Measurements from ENCODE around the gene SPATA24. TPM values are rescaled to one million over a fixed set of nuclear protein-coding genes. Genes with fewer than 3 reads are reported as not detected.

Gene SPATA24
- total and polyA plus RNA-seq, 2 experiments from 2014 or later = 16.0 to 20.6 TPM

- TF ChIP-seq EZH2phosphoT487 (IDR thresholded peaks at IDR 0.05; ENCODE audit: unreplicated experiment) = no peak
- TF ChIP-seq POLR2AphosphoS5 (IDR thresholded peaks at IDR 0.05; ENCODE audit: low read depth) = no peak
These were observed 4.3 kb upstream of the SPATA24 start (continued) for GRCh38 chr5:139408191-139408590.

- Mint-ChIP-seq H3K27ac (no peak overlapping the region), H3K9me3 (no peaks in the 10 kb centered on the region), H3K27me3 (ENCODE audit: insufficient read depth, low read depth, poor library complexity) (peaks cover 13% of the 10 kb centered on the region), H3K4me1 (peaks cover 15% of the 10 kb centered on the region), H3K36me3 (ENCODE audit: low read depth) (no peaks in the 10 kb centered on the region), H3K4me3 (no peak overlapping the region)
- ATAC-seq (no peak), DNase-seq (ENCODE audit: low spot score) (no peak)
- TF ChIP-seq ZNF114 (CRISPR knock-in tag; IDR thresholded peaks at IDR 0.05) (no peak), EZH2 (IDR thresholded peaks at IDR 0.05; ENCODE audit: low read depth, unreplicated experiment) (no peak), POLR2AphosphoS5 (IDR thresholded peaks at IDR 0.05; ENCODE audit: low read depth) (no peak), REST (IDR thresholded peaks at IDR 0.05; ENCODE audit: unreplicated experiment) (no peak), ZNF331 (CRISPR knock-in tag; IDR thresholded peaks at IDR 0.05; ENCODE audit: low read depth) (no peak), ZNF462 (CRISPR knock-in tag; IDR thresholded peaks at IDR 0.05) (no peak), CREB1 (CRISPR knock-in tag; IDR thresholded peaks at IDR 0.05; ENCODE audit: low read depth) (no peak), STAT1 (IDR thresholded peaks at IDR 0.05; ENCODE audit: unreplicated experiment) (no peak), ETS1 (IDR thresholded peaks at IDR 0.05) (no peak), JUNB (IDR thresholded peaks at IDR 0.05; ENCODE audit: unreplicated experiment) (no peak), EZH2phosphoT487 (IDR thresholded peaks at IDR 0.05; ENCODE audit: unreplicated experiment) (no peak), NANOG (IDR thresholded peaks at IDR 0.05; ENCODE audit: borderline replicate concordance) (no peak), CTCF (conservative IDR thresholded peaks at IDR 0.05; ENCODE audit: low read depth in 2 of 2) (no peak)
- Histone ChIP-seq H3K4me3 (no peak overlapping the region), H3K9me2 (ENCODE audit: insufficient read depth) (no peaks in the 10 kb centered on the region), H3K27me3 (ENCODE audit: insufficient read depth) (no peaks in the 10 kb centered on the region), H3F3A (replicated peaks; ENCODE audit: low read depth) (peaks cover 16% of the 10 kb centered on the region), H4K20me1 (replicated peaks; ENCODE audit: insufficient read depth) (0 out of 2 replicates have a peak, but pooled peaks cover 5% of the 10 kb centered on the region), H3K36me3 (ENCODE audit: insufficient read depth) (no peaks in the 10 kb centered on the region), H3K4me1 (ENCODE audit: insufficient read depth) (peaks cover 16% of the 10 kb centered on the region), H3K79me2 (replicated peaks; ENCODE audit: insufficient read depth) (0 out of 2 replicates have a peak, but pooled peaks cover 3% of the 10 kb centered on the region), H3K4me2 (no peak overlapping the region), H2AFZ (no peak overlapping the region), H3K27ac (ENCODE audit: low read depth) (no peak overlapping the region)
These were observed 3.6 kb upstream of the SPATA24 start for GRCh38 chr5:139407517-139407916.

Data from GM23338 (cell line).